NCI-H345 treated with DMSO at 0.1 percent for 48 hours (cell line): ENCODE results near the gene BAHCC1.

ENCODE experiments used
- DNase-seq: peaks from one replicate; lab custom pipeline; 2025; ENCODE audit not compliant: unreplicated experiment; lab: John Stamatoyannopoulos, UW

Gene BAHCC1

GRCh38 chr17:81489998-81490992 lies 95.0 kb downstream of the BAHCC1 start:
- DNase-seq = no peak

DNA sequence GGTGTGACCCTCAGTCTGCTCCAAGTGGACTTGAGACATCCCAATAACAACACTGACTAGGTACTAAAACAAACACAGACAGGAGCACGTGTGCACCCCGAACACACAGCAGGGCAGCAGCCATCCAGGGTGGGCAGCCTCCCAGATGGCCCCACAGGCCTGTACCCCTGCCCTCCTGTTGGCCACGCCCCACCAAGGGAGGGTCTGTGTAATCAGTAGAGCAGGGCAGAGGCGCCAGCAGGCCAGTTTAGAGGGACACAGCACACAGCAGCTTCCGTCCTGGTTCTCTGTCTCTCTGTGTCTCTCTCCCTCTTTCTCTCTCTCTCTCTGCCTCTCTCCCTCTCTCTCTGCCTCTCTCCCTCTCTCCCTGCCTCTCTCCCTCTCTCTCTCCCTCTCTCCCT lies 95.9 kb downstream of the BAHCC1 start:
- no peak for DNase-seq

DNA sequence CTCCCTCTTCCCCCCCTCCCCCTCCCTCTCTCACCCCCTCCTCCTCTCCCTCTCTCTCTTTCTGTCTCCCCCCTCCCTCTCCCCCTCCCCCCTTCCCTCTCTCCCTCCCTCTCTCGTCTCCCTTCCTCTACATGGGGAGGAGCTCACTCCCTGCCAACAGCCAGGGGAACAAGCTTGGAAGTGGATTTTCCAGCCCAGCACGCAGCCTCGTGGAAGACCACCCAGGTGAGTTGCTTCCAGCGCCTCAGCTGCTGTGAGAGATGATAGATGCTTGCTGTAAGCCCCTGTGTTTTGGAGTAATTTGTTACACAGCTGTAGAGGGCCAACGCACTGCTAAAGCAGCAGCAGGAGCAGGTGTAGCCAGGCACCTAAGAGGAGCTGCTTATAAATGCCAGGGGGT lies 96.5 kb downstream of the BAHCC1 start:
- no peak for DNase-seq

DNA sequence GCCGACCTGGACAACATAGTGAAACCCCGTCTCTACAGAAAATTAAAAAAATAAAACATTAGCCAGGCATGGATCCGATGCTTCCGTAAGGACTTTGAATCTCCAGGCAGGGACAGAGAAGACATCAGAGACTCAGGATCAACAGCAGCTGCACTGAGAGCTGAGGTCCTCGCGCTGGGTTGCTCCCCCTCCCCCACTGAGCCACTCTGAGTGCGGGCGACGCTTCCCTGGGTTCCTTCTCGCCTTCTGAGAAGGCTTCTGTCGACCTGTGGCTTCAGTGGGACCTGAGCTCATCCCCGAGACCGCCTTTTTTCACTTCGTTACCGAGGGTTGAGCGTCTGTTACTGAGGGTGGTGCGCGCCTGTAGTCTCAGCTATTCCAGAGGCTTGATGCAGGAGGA lies 96.9 kb downstream of the BAHCC1 start:
- DNase-seq = no peak

GRCh38 chr17:81492706-81493105 lies 97.4 kb downstream of the BAHCC1 start:
- no peak for DNase-seq

- no peak for DNase-seq
Observed at GRCh38 chr17:81493198-81494038, 98.2 kb downstream of the BAHCC1 start.

DNA sequence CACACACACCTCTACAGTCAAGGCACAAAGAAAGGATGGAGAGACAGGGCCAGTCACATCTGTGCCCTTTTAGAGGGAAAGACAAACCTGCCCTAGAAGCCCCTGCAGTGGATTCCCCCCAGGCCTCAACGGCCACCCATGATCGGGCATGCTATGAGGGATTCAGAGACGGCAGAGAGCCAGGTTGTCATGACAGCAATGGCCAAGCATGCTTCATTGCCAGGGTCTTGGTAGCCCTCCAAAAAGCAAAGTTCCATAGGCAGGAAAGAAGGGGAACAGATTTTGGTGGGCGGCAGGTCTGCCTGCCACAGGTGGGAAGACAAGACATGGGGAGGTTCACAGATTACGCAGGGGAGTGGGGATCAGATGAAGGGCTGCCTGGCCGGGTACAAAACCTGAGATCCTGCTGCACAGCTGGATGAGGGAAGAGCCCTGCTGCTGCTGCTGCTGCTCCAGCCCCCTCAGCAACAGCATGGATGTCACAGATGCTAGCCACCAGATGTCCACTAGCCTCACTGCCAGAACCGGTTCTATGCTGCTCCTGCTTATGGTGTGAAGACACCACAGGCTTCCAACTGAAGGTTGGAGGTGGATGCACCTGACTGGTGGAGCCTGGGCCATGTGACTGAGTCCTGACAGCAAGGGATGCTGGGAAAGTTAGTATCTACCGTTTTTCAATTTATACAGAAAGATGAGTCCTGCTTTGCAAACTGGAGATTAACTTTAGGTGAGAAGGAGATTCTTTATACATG lies 99.5 kb downstream of the BAHCC1 start:
- DNase-seq = no peak

DNA sequence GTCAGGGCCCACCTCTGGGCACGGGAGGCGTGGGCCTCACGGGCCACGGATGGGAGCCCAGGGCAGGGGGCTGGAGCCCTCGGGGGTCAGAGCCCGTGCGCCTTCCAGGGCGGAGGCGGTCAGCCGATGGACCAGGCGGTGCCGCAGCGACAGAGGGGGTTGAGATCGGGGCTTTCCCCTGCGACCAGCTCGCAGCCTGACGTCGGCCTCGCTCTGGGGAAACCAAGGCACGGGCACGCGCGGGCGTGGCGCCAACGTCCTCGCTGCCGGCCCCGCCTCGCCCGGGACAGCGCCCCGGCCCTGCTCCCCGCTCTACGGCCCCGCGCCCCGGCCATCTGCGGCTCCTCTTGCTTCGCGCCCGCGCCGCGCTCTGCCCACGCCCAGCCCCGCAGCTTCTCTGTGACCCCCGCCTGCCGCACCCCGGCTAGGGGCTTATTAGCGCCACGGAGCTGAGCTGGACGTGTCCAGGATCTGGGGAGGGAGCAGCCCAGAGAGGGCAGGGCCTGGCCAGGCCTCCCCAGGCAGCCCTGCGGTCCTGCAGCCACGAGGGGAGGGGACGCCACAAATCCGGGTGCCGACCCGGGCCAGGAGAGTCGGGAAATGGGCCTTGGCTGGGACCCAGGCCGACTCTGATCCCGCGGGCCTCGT lies 103.8 kb downstream of the BAHCC1 start:
- no peak for DNase-seq

GRCh38 chr17:81499601-81499970 lies 104.3 kb downstream of the BAHCC1 start:
- no peak for DNase-seq

GRCh38 chr17:81500047-81500446 lies 104.8 kb downstream of the BAHCC1 start:
- no peak for DNase-seq

- no peak for DNase-seq
Observed at GRCh38 chr17:81502471-81503017, 107.3 kb downstream of the BAHCC1 start.

DNA sequence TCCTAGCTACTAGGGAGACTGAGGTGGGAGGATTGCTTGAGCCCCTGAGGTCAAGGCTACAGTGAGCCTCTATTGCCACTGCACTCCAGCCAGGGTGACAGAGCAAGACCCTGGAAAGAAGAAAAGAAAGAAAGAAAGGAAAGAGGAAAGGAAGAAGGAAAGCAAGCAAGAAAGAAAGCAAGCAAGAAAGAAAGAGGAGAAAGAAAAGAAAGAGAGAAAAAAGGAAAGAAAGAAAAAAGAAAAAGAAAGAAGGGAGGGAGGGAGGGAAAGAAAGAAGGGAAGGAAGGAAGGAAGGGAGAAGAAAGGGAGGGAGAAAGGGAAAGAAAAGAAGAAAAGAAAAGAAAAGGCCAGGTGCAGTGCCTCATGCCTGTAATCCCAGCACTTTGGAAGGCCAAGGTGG lies 108.4 kb downstream of the BAHCC1 start:
- no peak for DNase-seq

- DNase-seq = peak; percentile 47
Observed at GRCh38 chr17:81508639-81509206, 113.5 kb downstream of the BAHCC1 start.

DNA sequence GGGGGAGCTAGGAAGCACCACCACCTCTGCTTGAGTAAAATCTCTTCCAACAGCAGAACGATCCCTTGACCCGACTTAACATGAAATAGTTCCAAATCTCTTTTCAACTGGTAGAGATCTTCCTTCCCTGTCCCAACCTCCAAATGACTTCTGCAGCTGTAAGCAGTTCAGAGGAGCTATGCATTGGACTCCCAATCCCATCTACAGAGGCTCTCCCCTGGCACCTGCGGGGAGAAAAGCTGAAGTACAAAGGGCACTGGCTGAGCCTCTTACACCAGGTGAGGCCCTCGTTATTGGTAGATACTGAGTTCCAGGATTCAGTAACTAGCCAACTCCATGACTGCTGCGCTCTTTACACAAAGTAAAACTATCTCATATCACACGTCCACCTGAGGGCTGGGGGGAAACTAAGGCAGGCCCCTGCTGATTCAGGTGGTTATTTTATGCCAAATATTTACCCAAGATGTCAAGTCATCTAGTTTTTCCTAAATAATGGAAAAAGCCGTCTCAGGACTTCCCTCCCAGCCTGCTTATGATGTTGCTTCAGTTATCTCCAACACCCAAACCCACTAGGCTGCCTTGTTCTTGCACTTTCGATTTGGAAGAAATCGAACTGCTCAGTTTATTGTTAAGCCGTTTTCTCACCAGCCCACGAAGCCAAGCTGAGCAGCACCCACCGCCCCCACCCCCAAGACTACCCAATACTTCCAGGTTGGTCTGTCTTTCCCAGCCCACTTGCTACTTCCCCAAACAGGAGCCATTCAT lies 114.1 kb downstream of the BAHCC1 start:
- no peak for DNase-seq

GRCh38 chr17:81509972-81510784 lies 114.9 kb downstream of the BAHCC1 start:
- DNase-seq = no peak

GRCh38 chr17:81510785-81511553 lies 115.7 kb downstream of the BAHCC1 start:
- no peak for DNase-seq

- DNase-seq = no peak
Observed at GRCh38 chr17:81511554-81511803, 116.2 kb downstream of the BAHCC1 start.
